GM19351 (cell line): ENCODE data around the gene TFEB.
"Not testable (repeated sequence)": the region's sequence is repeated elsewhere in the genome, so short reads cannot be mapped to it uniquely, and the experiment has no call there.

ENCODE experiments used
- ATAC-seq: cut with Tn5 transposase; IDR thresholded peaks from one replicate; pipeline ENCODE4 v1.9.1; 2021; ENCODE audit warnings: mild to moderate bottlenecking, moderate library complexity; ENCODE audit not compliant: unreplicated experiment

Gene TFEB

GRCh38 chr6:41766043-41766664, 30.7 kb upstream of the TFEB start:
- not testable (repeated sequence) for ATAC-seq

- no peak for ATAC-seq
Observed at GRCh38 chr6:41763470-41763869, 28.1 kb upstream of the TFEB start.

GRCh38 chr6:41759905-41760579, 24.6 kb upstream of the TFEB start:
- no peak for ATAC-seq

- ATAC-seq, result no peak
Observed at GRCh38 chr6:41759106-41759904, 23.9 kb upstream of the TFEB start.

GRCh38 chr6:41758641-41759035, 23.2 kb upstream of the TFEB start:
- no peak for ATAC-seq

GRCh38 chr6:41757931-41758640, 22.7 kb upstream of the TFEB start:
- ATAC-seq, result no peak

- no peak for ATAC-seq
Observed at GRCh38 chr6:41757271-41757670, 21.9 kb upstream of the TFEB start.

GRCh38 chr6:41756354-41756753, 20.9 kb upstream of the TFEB start:
- no peak for ATAC-seq

- no peak for ATAC-seq
Observed at GRCh38 chr6:41755895-41756294, 20.5 kb upstream of the TFEB start.

GRCh38 chr6:41750374-41750773, 15.0 kb upstream of the TFEB start:
- no peak for ATAC-seq

- no peak for ATAC-seq
Observed at GRCh38 chr6:41748542-41748941, 13.1 kb upstream of the TFEB start.

- no peak for ATAC-seq
Observed at GRCh38 chr6:41748102-41748477, 12.7 kb upstream of the TFEB start.

- no peak for ATAC-seq
Observed at GRCh38 chr6:41747256-41748101, 12.1 kb upstream of the TFEB start, which contains the start of gene PGC. PGC (minus strand) TSS chr6:41747397; CDS start chr6:41747334, 63 bp downstream.

- no peak for ATAC-seq
Observed at GRCh38 chr6:41746107-41746506, 10.7 kb upstream of the TFEB start.

GRCh38 chr6:41744236-41744787, 8.9 kb upstream of the TFEB start:
- ATAC-seq, result no peak

GRCh38 chr6:41743406-41744235, 8.2 kb upstream of the TFEB start:
- ATAC-seq, result no peak

GRCh38 chr6:41741625-41742490, 6.5 kb upstream of the TFEB start:
- no peak for ATAC-seq
